Stimulated activated naive CD8-positive, alpha-beta T cell treated with anti-CD3 and anti-CD28 coated beads, Interleukin-15, Interleukin-2, amounts not matched to agents 100 ng/mL and 50 ng/mL, for 24 hours (primary cell): ENCODE results near the gene MED29.
A peak's percentile ranks its signal among the peaks of the same experiment; 100 is the strongest.

ENCODE experiments used
- H3K27ac Mint-ChIP-seq: one replicate; pipeline ENCODE4 v1.8.0; 2021; ENCODE audit warnings: mild to moderate bottlenecking, mixed read lengths
- H3K27me3 Mint-ChIP-seq: one replicate; pipeline ENCODE4 v1.8.0; 2021; ENCODE audit warnings: mixed read lengths
- H3K36me3 Mint-ChIP-seq: one replicate; pipeline ENCODE4 v1.8.0; 2021; ENCODE audit warnings: low read depth, mixed read lengths
- H3K4me1 Mint-ChIP-seq: one replicate; pipeline ENCODE4 v1.8.0; 2021; ENCODE audit warnings: low read depth, mixed read lengths
- H3K4me3 Mint-ChIP-seq: one replicate; pipeline ENCODE4 v1.8.0; 2021; ENCODE audit warnings: mild to moderate bottlenecking, mixed read lengths
- H3K9me3 Mint-ChIP-seq: one replicate; pipeline ENCODE4 v1.8.0; 2021; ENCODE audit warnings: mixed read lengths

MED29 gene

DNA sequence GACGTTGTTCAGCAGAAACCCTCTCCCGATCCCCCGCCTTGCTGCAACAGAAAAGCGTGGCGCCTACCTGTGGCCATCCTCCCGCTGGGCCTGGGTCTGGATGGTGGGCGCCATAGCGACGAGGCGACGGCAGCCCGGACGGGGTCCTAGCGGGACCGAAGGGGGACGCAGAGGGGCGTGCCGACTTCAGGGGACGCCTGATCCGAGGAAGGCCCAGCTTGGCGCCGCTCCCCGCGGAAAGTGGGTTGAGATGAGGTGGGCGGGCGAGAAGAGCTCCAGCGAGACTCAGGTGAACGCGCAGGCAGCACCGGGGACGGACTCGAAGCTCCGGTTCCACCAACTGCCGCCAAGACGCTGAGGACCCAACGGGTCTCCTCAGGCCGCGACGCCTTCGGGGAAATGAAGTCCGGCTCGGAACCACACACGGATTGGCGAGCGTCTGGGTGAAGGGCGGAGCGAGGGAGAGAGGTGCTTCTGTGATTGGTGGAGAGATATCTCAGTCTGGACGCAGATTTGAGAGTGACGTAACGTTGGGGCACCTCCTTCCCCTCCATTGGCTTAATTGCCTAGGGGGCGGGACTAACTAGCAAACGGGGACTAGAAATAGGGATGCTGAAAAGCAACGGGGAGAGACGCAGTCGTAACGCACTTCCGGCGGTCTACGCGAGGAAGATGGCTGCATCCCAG, at the start of gene MED29, which contains the start of gene PAF1:
Gene MED29, plus strand, starts transcription at position 628 of the 687 bp plus-strand sequence. Its CDS starts 45 bp downstream, at position 673.
Gene PAF1, minus strand, starts transcription at position 356 of the 687 bp plus-strand sequence. Its CDS starts 242 bp downstream, at position 114.
- Mint-ChIP-seq H3K36me3 (peaks cover 50% of the 10 kb centered on the region), H3K27me3 (no peaks in the 10 kb centered on the region), H3K4me3 (peak within 1 kb of the TSS; percentile 95), H3K27ac (peak within 1 kb of the TSS; percentile 97), H3K4me1 (peaks cover 50% of the 10 kb centered on the region), H3K9me3 (no peaks in the 10 kb centered on the region)

DNA sequence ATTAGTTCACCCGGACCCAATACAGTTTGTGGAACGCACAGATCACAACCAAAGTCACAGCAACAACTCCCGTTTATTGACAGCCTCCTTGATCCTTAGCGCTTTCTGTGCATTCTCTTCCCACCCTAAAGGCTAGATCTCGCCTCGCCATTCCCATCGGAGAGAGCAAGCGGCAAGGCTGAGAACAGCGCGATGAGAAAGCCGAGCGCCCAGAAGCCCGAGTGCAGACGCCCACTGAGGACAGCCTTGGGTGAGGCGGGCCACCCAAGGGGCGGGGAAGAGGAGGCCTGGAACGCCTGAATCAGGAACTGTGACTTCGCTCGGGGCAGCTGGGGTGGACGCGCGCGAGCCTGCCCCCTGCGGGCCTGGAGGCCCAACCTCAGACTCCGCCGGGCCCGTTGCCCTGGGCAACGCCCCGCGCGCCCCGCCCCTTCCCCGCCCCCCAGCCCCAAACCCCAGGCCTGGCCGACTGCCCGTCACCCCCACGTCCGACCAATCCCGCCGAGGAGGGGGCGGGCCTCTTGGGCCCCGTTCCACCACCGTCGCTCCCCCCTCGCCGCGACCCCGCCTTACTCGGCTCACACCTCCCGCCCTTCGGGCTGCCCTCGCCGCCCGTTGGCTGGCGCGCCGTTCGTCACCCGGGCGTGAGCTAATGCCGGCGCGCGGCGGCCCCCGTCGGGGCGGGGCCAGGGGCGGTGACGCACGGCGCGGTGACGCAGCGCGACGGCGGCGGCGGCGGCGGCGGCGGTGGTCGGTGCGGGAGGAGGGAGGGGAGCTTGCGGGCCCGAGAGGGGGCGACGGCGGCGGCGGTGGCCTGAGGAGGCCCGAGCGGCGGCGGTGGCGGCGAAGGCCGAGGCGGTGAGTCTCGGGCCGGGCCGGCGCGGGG, 49.2 kb upstream of the MED29 start, which contains the start of gene SAMD4B:
Gene SAMD4B, plus strand, starts transcription at position 703 of the 886 bp plus-strand sequence. CDS start 14,473 bp downstream, outside the sequence.
- Mint-ChIP-seq H3K4me1 (peaks cover 75% of the 10 kb centered on the region), H3K27ac (peak within 1 kb of the TSS; percentile 93), H3K36me3 (no peaks in the 10 kb centered on the region), H3K4me3 (peak within 1 kb of the TSS; percentile 94), H3K9me3 (no peaks in the 10 kb centered on the region), H3K27me3 (no peaks in the 10 kb centered on the region)

DNA sequence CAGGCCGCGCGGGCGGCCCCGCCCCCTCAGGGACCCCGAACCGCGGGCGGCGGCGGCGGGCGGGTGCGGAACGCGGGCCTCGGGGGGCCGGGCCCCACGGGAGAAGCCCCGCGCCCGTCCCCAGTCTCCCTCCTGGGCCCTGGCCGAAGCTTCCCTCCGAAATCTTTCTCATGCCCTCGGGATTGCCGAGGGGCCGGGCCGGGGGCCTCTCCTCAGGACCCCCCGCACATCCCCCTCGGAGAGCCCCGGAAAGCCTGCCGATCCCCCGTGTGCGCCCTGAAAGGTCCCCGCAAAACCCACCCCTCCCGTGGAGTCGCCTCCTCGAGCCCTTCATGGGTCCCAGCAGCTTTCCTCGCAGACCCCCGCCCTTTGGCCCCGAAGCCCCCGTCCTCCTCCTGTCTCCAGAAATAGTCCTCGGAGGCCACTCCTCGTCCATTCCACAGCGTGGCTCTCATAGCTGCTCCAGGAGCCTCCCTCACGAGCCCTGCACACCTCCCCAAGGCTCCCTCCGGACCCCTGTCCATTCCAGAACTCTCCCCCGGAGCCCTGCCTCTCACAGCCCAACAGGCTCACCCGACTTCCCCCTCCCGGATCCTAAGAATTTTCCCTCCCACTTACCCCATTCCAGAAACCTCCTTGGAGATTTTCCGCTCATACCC, 48.4 kb upstream of the MED29 start:
- H3K27ac Mint-ChIP-seq, result peak overlapping the region; percentile 78
- peak overlapping the region; percentile 81 for H3K4me3 Mint-ChIP-seq
- H3K9me3 Mint-ChIP-seq, result no peaks in the 10 kb centered on the region
- H3K27me3 Mint-ChIP-seq, result no peaks in the 10 kb centered on the region
- H3K4me1 Mint-ChIP-seq, result peaks cover 75% of the 10 kb centered on the region
- H3K36me3 Mint-ChIP-seq, result no peaks in the 10 kb centered on the region

DNA sequence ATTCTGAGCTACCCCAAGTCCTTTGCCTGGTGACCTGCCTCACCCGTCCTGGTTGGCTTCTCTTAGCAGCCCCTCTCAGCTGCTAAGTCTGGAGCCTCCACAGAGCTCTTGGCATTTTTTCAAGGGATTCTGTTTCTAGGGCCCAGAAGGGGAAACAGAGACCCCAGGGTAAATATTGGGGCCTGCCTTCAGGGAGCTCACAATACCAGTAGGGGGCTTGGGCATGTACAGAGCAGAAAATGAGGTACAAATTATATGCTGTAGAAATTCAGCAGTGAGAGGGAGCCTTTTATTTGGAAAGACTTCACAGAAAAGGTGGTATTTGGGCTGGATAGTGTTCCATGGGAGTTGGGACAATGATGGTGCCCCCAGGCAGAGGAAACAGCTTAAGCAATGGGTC, 45.2 kb upstream of the MED29 start:
- Mint-ChIP-seq H3K27ac (no peak overlapping the region), H3K36me3 (peaks cover 16% of the 10 kb centered on the region), H3K4me1 (peaks cover 77% of the 10 kb centered on the region), H3K27me3 (no peaks in the 10 kb centered on the region), H3K9me3 (no peaks in the 10 kb centered on the region), H3K4me3 (no peak overlapping the region)

DNA sequence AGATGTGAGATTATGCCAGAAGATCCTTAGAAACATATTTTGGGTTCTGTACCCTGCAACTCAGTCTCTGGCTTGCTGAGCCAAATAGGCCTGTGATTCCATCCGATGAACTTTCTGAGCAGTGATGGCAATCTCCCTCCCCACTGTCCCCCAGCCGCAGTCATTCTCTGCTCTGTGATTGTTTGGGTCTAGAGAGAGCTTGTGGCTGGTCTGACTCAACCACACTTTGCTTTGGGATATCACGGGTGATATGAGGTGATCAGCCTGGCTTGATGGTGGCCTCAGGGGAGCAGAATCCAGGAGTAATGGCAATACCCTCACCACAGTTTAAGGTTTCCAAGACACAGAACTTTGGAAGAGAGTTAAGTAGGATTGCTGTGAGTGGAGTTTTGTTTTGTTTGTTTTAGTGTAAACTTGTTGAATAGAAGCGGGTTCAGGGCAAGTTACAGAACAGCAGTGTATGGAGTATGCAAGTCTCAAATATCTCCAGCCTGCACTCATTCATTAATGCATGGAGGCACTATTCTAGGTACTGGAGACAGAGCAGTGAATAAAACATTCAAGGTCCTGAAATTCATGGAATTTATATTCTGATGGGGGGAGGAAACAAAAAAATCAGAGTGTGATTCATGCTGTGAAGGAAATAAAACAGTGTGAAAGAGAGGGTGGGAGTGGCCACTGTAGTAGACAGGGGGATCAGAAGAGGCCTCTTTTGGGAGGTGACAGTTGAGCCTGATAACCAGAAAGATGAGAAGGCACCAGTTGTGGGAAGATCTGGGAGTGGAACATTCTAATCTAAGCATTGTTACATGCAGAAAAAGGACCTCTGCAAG, 43.6 kb upstream of the MED29 start:
- H3K4me3 Mint-ChIP-seq, result no peak overlapping the region
- peak overlapping the region; percentile 65 for H3K27ac Mint-ChIP-seq
- no peaks in the 10 kb centered on the region for H3K9me3 Mint-ChIP-seq
- H3K27me3 Mint-ChIP-seq, result no peaks in the 10 kb centered on the region
- H3K36me3 Mint-ChIP-seq, result peaks cover 30% of the 10 kb centered on the region
- H3K4me1 Mint-ChIP-seq, result peaks cover 86% of the 10 kb centered on the region

DNA sequence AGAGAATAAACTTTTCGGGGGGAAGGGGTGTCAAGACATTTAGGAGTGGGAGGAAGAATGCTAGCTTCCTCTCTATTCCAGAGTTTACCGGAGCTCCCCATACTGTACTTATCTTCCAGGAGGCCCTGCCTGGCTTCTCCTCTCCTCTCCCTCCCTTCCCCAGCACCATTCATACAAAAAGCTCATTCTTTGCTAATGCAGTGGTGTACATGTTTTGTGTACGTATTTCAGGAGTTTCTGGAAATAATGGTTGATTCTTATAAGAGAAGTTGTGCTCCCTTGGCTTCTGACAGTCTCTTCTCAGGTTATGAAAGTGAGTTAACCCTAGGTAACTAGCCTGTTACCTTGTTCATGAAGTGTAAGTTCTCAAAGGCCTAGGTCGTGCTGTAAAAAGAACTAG, 41.9 kb upstream of the MED29 start:
- Mint-ChIP-seq H3K4me3 (no peak overlapping the region), H3K9me3 (no peaks in the 10 kb centered on the region), H3K36me3 (peaks cover 38% of the 10 kb centered on the region), H3K27ac (peak overlapping the region; percentile 10), H3K27me3 (no peaks in the 10 kb centered on the region), H3K4me1 (peaks cover 72% of the 10 kb centered on the region)

DNA sequence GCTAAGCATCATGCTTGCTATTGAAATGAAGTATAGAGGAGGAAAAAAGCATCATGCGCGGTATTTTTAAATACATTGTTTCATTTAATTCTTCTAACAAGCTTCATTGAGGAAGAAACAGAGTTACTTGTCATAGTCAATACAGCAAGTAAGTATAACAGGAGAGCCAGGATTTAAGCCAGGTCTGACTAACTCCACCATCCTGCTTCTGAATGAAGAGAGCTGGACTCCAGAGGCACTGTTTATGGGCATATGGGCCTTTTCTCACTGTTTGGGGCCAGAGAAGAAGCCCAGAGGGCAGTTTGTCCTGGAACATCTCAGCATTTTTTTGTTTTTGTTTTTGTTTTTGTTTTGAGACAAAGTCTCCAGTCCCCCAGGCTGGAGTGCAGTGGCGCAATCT, 41.0 kb upstream of the MED29 start:
- peaks cover 47% of the 10 kb centered on the region for H3K36me3 Mint-ChIP-seq
- no peak overlapping the region for H3K27ac Mint-ChIP-seq

DNA sequence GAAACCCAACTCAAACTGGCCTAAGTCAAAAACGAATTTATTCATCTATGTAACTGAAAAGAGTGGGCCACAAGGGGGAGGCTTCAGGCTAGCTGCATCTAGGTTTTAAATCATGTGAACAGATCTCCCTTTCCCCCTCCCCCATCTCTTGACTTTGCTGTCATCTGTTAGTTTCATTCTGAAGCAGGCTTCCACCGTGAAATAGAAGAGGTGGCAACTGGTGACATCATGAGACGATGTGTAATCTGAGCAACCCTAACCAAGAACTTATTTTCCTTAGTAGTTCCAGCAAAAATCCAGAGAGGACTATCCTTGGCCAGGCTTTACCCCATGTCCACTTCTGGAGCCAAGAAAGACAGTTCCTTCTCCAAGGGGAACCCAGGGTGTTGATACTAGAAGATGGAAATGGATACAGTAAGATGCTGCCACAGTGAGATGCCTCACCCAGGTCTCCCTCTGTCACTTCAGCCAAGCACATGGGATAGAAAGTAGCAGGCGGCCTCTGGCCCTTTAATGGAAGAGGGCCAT, 39.6 kb upstream of the MED29 start:
- H3K27ac Mint-ChIP-seq, result peak overlapping the region; percentile 74
- no peaks in the 10 kb centered on the region for H3K27me3 Mint-ChIP-seq
- H3K4me1 Mint-ChIP-seq, result peaks cover 49% of the 10 kb centered on the region
- no peaks in the 10 kb centered on the region for H3K9me3 Mint-ChIP-seq
- peaks cover 59% of the 10 kb centered on the region for H3K36me3 Mint-ChIP-seq
- H3K4me3 Mint-ChIP-seq, result no peak overlapping the region

More for the DNA sequence above, 41.0 kb upstream of the MED29 start:
- H3K27me3 Mint-ChIP-seq, result no peaks in the 10 kb centered on the region
- H3K4me1 Mint-ChIP-seq, result peaks cover 63% of the 10 kb centered on the region
- H3K9me3 Mint-ChIP-seq, result no peaks in the 10 kb centered on the region
- no peak overlapping the region for H3K4me3 Mint-ChIP-seq

GRCh38 chr19:39352381-39353255, 38.6 kb upstream of the MED29 start:
- peak overlapping the region; percentile 74 for H3K27ac Mint-ChIP-seq

GRCh38 chr19:39355253-39355652, 35.9 kb upstream of the MED29 start:
- no peaks in the 10 kb centered on the region for H3K9me3 Mint-ChIP-seq
- H3K27ac Mint-ChIP-seq, result no peak overlapping the region
- no peaks in the 10 kb centered on the region for H3K27me3 Mint-ChIP-seq
- H3K4me1 Mint-ChIP-seq, result peaks cover 16% of the 10 kb centered on the region
- H3K4me3 Mint-ChIP-seq, result no peak overlapping the region
- H3K36me3 Mint-ChIP-seq, result peaks cover 63% of the 10 kb centered on the region

More at GRCh38 chr19:39352381-39353255, 38.6 kb upstream of the MED29 start:
- Mint-ChIP-seq H3K36me3 (peaks cover 67% of the 10 kb centered on the region), H3K4me3 (no peak overlapping the region), H3K9me3 (no peaks in the 10 kb centered on the region), H3K4me1 (peaks cover 40% of the 10 kb centered on the region), H3K27me3 (no peaks in the 10 kb centered on the region)

GRCh38 chr19:39356073-39356472, 35.1 kb upstream of the MED29 start:
- no peak overlapping the region for H3K4me3 Mint-ChIP-seq
- peaks cover 69% of the 10 kb centered on the region for H3K36me3 Mint-ChIP-seq
- H3K27me3 Mint-ChIP-seq, result no peaks in the 10 kb centered on the region
- H3K9me3 Mint-ChIP-seq, result no peaks in the 10 kb centered on the region
- H3K27ac Mint-ChIP-seq, result no peak overlapping the region
- H3K4me1 Mint-ChIP-seq, result peaks cover 14% of the 10 kb centered on the region

DNA sequence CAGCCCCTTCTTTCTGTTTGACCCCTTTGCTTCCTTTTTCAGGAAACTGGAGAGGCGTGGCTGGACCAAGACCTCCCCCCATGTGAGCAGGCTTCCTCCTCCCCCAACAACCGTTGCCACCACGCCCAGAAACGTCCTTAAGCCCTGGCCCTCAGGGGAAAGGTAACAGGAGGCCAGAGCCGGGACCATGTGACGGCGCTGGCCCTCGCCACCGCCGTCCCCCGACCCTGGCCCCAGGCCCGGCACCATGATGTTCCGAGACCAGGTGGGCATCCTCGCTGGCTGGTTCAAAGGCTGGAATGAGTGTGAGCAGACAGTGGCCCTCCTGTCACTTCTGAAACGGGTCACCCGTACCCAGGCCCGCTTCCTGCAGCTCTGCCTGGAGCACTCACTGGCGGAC, 34.5 kb upstream of the MED29 start:
- Mint-ChIP-seq H3K4me3 (no peak overlapping the region), H3K27me3 (no peaks in the 10 kb centered on the region), H3K27ac (no peak overlapping the region), H3K36me3 (peaks cover 63% of the 10 kb centered on the region), H3K9me3 (no peaks in the 10 kb centered on the region), H3K4me1 (peaks cover 9% of the 10 kb centered on the region)

GRCh38 chr19:39359026-39359425, 32.2 kb upstream of the MED29 start:
- H3K4me1 Mint-ChIP-seq, result peaks cover 5% of the 10 kb centered on the region
- H3K27me3 Mint-ChIP-seq, result no peaks in the 10 kb centered on the region
- H3K9me3 Mint-ChIP-seq, result no peaks in the 10 kb centered on the region
- no peak overlapping the region for H3K27ac Mint-ChIP-seq
- H3K36me3 Mint-ChIP-seq, result peaks cover 60% of the 10 kb centered on the region
- no peak overlapping the region for H3K4me3 Mint-ChIP-seq
